GM04504 (cell line): ENCODE measurements around the gene HHAT.

Experiments used
- DNase-seq: peaks from one replicate; pipeline ENCODE4 v3.0.0-alpha.2; 2012; ENCODE audit warnings: low read depth

Gene HHAT

DNA sequence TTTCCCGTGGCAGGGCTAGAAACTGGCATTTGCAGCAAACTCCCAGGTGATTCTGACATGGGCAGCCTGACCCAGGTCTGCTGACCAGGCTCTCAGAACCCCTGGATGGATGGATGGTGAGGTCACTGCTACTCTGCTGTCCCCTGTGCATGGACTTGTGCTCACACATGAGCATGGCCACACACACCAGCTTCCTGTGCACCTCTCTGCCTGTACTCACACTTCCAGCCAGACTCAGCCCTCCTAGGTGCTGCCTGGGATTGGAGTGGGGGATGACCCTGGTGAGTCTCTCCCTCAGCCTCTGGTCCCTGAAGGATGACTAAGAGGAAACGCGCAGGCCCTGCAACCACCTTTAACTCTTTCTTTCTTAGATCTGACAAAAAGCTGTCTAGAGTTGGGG is 361.1 kb downstream of the HHAT start:
- DNase-seq = no peak

DNA sequence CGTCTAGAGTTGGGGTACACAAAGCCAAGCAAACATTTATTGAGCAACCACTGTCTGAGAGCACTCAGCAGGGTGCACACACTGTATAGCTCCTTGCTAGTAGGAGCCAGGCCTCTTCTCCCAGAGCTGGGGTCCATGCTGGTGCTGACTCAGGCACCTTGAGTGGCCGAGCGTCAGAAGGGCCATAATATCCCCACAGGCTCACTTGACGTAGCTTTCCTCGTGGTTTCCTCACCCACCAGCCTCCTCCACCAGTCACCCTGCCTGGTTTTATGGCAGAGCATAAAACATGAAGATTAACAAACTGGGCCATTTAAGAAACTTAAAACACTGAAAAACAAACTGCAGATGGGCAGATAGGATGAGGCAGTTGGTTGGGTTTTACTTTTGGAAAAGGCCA is 361.5 kb downstream of the HHAT start:
- DNase-seq = no peak

DNA sequence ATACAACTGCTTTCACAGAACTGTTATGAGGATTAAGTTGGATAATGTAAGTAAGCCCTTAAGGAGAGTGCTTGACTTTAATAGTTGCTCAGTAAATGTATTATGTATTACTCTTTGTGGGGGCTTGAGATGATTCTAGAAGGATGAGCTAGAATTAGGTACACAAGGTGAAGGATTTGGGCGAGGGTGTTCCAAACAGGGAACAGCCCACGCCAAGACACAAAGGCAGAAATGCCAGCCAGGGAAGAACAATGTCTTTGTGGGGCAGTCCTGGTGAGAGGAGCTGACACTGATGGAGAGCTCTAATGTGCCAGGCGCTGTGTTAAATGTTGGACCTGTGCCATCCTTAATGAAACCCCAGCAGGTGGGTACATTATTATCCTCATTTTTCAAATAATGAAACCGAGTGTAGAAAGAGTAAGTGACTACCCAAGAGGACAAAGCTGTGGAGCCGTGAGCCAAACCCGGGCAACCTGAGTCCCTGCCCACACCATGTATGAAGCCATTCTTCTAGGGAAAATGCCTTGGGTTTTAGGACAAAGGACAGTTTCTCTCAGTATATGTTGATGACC is 362.4 kb downstream of the HHAT start:
- no peak for DNase-seq

DNA sequence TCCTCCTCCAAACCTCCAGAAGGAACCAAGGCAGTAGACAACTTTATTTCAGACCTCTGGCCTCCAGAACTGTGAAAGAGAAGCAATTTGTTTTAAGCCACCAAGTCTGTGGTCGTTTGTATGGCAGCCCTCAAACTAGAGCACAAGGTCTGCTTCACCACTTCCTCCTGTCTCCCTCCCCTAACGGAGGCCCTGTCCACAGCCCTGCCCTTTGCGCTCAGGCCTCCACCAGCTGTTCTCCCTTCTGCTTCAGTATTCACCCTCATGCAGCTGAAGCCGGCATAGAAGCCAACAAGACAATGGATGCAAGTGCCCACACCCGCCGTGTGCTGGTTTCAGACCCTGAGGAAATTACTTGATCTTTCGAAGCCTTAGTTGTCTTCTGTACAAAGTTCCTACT is 364.1 kb downstream of the HHAT start:
- no peak for DNase-seq

DNA sequence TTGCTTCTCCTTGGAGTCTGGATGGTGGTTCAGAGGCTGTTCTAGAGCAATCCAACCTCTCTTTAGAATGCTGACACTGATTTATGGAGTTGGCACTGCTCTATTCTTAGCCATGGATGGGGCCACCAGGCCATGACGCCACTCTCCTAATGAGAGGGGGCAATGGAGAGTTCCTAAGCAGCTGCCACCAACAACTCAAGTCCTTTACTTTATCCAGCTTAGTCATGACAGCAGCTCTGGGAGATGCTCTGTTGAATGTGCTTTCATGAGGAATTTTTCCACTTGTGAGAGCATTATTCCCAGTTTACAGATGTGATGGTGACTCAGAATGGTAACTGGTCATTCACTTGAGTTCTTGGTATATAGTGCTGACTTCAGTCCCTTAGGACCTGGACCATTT is 366.3 kb downstream of the HHAT start:
- DNase-seq = no peak

DNA sequence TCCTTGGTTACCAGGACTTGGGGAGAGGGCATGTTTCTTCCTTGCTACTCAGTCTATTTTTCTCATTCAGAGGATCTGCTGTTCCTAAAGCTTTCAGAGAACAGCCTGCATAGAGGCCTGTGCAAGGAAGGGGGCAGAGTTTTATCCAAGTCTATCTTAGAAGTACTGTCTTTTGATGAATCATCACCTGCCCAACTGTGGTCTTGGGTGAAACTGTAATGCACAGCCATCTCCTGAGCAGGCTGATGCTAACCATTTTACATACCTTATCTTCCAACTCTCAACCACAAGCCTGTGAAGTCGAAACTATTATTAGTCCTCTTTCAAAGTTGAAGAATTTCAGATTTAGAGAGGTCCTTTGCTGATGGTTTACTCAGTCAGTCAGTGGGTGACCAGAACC is 368.0 kb downstream of the HHAT start:
- no peak for DNase-seq

DNA sequence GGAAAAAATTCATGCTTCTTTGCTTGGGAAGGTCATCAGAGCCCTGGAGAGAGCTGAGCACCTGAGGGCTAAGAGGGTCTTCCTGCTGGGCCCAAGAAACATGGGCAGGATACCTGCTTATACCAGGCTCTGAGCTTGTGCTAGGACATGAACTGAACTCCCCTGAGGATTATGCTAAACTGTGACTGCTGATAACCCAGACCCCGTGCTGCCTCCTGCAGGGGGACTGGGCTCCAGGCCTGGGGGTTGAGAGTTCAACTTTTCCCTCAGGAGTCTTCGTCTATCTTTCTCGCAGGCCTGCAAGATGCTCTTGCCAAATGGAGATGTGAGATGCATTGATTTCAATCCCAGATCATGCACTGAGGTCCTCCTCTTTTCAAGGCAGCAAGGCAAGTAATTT is 368.5 kb downstream of the HHAT start:
- no peak for DNase-seq

DNA sequence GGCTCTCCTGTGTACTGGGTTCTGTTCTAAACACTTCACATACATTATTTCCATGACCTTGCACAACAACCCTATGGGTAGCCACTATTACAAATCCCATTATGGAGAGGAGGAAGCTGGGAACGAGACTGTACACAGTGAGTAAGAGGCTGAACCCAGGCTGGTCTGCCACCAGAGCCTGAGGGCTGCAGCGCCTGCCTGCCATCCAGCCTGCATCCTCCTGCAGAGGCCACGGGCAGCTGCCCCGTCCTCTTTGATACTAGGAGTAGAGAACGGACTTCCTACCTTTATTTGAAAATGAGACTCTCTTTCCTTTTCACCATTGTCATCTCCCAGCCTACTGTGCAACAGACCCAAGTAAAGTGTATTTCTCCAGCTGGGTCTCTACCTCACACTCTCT is 370.0 kb downstream of the HHAT start:
- DNase-seq = no peak

DNA sequence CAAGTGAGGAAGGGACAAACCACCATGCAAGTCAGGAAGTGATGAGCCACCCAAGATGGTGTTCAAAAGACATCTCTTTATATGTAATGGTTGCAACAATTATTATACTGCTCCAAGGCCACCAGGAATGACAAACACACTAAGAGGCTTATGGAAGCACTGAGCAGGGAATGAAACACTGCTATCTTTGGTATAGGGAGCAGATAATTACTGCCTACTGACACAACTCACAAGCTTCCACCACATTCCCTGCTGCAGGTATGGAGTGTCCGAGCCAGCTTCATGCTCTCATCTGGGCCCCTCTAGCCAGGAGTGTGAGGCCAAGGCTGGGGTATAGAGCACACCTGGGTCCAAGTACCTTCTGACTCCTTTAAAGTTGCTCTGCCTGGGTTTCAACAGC is 371.4 kb downstream of the HHAT start:
- no peak for DNase-seq

DNA sequence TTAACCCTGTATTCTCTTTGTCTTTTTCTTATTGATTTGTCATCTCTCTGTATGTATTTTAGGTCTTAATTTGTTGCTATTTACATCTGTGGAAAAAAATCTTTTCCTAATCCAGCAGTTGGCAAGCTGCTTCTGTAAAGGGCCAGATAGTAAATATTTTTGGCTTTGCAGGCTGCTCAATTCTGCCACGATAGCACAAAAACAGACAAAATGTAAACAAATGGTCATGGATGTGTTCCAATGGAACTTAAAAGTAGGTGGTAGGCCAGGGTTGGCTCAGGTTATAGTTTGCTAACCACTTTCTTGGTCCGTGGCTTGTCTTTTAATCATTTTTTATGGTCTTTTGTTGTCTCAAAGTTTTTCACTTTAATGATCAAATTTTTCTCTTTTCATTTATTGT is 371.8 kb downstream of the HHAT start:
- DNase-seq = no peak

DNA sequence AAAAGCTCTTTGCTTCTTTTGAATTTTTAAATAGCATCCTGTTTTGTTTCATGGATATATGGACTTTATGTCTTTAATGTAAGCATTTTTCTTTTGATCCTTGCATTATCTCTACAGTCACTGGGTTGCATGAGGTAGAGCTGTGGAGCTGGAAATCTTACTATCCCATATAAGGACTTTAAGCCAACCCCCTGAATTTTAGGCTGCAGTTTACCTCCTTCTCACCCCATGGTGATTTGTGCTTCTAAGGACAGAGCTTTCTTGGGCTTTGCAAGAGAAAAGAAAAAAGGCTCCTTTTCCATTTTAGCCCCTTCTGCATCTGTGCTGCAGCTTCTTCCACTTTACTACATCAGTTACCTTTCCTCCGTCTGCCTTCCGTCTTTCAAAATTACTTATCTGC is 373.8 kb downstream of the HHAT start:
- DNase-seq = no peak

DNA sequence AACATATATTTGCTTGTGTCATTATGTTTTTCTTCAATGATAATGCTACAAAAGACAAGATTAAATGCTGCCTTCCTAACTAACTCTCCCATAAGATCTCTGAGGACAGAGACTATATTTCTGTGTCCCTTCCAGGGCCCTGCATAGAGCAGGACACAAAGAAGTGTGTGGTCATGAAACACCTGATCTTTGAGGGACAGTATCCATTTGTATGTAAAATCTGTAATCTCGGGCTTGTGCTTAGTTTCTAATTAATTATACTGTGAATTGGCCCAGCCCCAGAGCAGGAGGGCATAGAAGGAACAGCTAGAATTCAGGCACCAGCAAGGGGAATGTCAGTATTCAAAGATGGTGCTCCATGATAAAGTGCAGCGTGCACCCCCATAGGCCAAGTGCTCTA is 374.9 kb downstream of the HHAT start:
- no peak for DNase-seq

DNA sequence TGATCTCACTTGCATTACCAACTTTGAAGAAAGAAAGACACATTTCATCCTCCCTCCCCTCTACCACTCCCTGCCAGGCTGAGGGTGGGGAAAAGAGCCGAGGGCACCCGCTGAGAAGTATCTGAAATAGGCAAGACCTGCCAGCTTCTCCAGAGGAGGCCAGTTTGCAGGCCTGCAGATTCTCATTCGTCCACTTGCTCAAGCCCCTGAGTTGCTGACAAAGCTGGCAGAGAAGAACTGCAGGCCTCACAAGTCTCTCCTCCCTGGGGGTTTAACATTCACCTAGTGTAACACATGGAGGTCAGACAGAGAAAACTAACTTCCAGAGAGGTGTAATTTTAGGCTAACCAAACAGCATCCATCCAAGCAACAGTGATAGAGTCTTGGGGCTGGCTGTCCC is 376.4 kb downstream of the HHAT start:
- DNase-seq = no peak

DNA sequence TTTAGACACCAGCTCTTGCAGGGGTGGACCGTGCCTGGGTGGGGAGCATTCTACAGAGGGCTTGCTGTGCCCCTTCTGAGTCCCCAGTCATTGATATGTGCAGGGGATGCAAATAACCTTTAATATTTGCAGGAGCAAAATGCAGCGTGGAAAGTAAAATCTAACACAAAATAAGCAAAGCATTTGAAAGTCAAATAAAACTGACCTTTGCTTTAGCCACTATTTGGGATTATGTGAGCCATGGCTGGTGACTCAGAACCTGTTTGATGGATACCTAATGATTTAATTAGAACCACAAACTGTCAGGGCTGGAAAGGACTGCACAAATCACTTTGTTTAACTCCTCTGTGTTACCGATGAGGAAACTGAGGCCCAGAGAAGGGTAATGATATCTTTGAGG is 377.5 kb downstream of the HHAT start:
- no peak for DNase-seq

DNA sequence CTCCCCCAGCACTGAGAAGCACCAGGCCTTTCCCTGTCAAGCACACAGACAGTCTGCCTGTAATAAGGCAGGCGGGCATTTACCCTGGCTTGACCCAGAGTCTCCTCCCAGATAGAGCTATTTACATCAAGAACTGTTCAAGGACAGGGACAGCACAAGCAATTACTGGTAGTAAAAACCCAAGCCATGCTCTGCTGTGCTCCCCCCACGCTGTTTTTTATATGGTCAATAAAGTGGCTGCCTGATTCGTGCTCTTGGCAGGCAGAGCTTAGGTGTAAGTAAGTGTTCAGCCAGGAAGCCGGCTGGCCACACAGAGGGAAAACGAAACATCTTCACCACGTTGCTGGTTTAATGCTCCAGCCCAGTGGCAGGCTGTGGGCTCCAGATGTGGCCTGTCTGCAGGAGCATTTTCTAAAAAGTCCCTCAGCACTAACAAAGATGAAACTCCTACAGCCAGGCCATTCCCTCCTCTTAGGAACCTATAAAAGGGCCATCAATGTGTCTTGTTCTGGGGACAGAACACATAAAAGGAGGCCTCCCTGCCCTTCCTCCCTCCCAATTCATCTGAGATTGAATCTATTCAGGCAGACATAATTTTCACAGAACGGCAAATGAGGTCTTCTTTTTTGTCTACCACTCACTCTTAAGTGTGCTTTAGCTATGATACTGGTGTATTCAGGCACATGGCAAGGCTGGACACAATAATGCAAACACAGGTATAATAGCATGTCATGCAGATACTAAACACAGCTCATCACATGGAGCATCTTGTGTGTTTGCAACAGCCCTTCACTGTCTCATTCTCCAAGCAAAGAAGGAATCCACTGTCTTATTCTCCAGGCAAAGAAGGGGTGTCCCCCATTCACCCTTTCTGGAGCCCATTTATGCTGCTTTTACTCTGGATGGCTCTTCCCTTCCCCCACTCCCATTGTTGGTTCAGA is 378.9 kb downstream of the HHAT start:
- DNase-seq = no peak

DNA sequence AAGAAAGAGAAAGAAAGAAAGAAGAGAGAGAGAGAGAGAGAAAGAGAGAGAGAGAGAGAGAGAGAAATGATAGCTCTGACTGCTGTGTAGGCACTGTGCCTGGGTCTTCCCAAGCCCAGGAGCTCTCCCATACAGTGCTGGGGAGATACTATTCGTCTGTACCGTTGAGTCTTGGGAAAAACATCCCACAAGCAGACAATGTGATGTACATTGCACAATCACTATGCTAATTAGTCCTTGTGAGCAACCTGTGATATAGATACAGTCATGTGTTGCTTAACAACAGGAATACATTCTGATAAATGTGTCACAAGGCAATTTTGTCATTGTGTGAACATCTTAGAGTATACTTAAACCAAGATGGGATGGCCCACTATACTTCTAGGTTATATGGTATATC is 381.0 kb downstream of the HHAT start:
- no peak for DNase-seq

DNA sequence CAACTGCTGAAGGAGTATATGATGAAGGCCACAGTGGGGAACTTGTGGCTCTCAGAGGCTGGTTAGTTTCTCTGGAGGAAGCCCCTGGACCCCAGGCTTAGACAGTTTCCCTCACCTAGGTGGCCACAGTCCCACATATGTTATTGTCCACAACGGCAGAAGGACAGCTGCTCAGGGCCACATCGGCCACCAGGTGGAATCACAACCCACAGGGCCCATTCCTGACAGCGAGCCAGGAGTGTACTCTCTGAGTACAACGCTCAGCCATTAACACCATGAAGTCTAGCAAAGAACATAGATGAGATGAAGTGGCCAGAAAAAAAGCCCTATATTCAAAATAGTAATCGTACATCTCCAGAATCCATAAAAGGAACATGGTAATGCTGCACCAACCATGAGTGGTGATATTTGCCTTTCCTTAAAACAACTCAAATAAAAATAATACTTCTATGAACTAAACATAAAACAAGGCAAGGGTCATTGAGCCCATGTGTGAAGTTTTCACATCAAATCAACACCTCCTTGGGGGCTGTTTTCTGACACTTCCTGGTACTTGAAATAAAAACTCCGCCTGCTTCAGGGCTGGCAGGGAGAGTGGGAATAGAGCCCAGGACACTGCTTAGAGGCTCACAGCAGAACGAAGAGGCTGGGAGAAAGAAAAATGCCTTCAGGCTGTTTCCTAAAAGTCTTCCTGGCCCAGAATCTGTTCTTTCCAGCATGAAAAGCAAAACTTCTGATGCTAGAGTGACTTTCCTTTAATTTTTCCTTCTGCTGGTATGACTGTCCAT is 383.3 kb downstream of the HHAT start:
- DNase-seq = no peak

DNA sequence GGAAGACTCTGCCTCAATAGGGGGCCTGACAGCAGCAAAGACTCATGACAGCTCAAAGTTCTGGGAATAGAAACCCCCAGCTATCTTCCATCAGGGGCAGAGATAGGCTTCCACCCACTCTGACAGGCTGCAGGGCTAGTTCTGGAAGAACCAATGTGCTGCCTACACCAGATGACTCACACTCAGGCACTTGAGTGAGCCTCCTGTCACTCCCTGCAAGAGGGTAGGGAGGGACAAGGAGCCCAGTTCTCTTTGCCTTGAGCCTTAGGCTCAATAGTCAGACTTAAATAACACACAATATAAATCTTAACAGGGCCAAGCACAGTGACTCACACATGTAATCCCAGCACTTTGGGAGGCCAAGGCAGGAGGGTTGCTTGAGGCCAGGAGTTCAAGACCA is 386.4 kb downstream of the HHAT start:
- DNase-seq = no peak

DNA sequence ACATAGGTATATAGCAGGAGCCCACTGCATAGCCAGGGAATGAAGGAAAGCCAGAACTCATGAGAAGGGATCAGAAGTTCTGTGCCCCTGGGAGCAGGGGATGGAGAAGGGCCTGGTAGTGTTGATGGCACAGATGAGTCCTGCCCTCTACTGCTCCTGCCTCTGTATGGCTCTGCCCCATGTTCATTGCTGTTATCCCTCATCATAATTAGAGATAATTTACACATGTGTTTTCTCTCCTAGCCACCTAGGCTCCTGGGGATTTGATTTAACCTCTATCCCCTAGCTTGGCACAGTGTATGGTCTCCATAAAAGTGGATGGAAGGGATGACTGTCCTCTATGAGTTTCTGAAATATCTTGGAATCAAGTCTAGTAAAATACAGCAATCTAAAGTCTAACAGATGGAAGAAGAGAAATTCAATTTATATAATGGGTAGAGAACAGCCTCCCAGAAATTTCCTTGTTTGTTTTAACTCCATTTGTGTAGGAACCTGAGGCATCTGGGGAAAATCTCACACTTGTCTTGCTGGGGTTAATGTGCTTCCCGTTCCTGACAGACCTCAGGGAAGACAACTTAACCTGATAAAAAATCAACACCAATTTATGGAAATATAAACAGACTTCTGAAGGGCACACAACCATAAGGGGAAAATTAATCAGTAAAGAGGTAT is 393.8 kb downstream of the HHAT start:
- no peak for DNase-seq

DNA sequence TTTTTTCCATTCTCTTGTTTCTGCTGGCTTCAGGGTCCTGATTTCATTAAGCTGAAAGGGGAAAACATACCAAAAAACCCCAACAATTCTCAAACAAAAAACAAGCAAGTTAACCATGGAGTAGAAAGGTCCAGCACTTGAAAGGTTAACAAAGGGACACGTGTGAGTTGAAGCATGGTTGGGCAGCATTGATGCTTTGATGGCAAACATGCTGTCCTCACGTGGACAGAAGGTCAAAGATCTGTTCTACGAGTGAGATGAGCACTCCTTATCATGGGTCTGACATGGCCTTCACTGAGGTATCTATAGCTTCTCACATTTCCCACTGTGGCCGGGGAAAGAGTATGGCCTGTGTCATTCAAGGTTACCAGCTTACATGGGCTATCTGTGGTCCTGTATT is 394.9 kb downstream of the HHAT start:
- no peak for DNase-seq

DNA sequence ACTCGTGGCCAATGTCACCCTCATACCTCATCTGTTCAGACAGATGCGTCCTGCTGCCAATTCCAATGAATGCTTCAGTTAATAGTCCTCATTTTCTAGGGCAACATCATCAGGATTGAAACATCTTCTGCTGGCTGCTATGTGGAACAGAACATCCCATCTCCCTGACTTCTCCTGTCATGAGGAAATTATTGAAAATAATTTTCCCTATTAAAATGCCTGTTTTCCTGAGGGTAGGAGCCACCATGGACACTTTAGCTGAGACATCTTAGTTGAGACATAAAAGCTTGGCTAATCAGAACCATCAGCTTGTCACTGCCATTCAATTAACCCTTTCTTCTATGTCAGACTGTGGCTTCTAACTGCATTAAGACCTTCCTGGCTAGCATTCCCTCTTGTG is 396.1 kb downstream of the HHAT start:
- no peak for DNase-seq
